Esophagus squamous epithelium (tissue), 4 donors: Measurements from ENCODE around the gene MXI1.

Source experiments
- CTCF ChIP-seq, 6 experiments: fragments of 450-650 bp in 4 of 6; fragments of 200-600 bp in 2 of 6; sonication (generic) in 2 of 6; IDR thresholded peaks; one replicate each; pipeline ENCODE4 v1.5.1; 2016 to 2019; ENCODE audit warnings: antibody characterized with exemption in 6 of 6, mild to moderate bottlenecking in 4 of 6, moderate library complexity in 4 of 6
- POLR2A ChIP-seq, 4 donors: fragments of 450-650 bp; IDR thresholded peaks; one replicate each; pipeline ENCODE4 v1.6.1; 2017; ENCODE audit warnings: antibody characterized with exemption in 4 of 4, mild to moderate bottlenecking in 4 of 4, moderate library complexity in 3 of 4

GRCh38 chr10:110324805-110325280, 117.4 kb downstream of the MXI1 start:
- TF ChIP-seq CTCF (IDR thresholded peaks at IDR 0.05) (no peak), POLR2A (IDR thresholded peaks at IDR 0.05) (no peak)
